HG03442 (cell line): Measurements from ENCODE around the gene SLC12A7.
"Not testable (repeated sequence)": the region's sequence is repeated elsewhere in the genome, so short reads cannot be mapped to it uniquely, and the experiment has no call there.

Experiments
- ATAC-seq: cut with Tn5 transposase; IDR thresholded peaks from one replicate; pipeline ENCODE4 v1.9.1; 2021; ENCODE audit warnings: mild to moderate bottlenecking, moderate library complexity; ENCODE audit not compliant: unreplicated experiment

SLC12A7 gene

GRCh38 chr5:1027631-1028441, 84.0 kb downstream of the SLC12A7 start:
- ATAC-seq: no peak

DNA sequence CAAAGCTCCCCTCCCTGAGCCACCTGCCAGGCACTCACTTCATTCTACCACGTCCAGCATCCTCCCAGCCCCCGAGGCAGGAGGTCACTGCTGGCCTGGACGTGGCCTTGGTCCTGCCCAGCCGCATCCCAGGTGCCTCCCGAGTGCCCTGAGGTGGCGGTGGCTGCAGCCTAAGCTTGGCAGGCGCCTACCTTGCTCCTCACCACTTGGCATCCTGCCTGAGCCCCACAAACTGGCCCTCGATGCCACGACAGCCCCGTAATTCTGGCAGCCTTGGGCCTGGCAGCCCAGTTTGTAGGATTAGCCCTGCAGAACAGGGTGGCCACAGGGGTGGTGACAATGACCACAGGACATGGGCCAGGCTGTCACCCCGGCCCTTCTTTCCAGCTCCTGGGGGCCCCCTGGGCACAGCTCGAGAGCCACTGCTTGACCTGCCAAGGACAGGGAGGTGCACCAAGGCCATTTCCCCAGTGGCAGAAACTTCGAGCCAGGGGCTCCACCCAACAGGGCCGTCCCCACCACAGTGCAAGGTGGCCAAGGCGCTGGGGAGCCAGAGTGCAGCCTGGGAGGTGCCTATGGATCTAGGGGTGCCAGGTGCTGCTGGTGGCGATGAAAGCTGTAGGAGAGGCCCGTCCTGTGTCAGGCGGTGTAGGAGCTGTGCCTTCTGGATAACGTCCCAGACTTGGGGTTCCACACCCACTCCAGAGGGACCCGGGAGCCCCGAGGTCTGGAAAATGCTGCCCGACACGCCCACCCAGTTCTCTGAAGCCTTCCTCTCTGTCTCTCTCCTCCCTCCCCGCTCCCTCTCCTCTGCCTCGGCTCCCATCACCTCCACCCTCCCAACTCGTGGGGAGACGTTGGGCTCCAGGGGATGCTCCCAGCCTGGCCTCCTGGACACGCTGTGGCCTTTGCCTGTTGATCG, 84.9 kb downstream of the SLC12A7 start:
- no peak for ATAC-seq

DNA sequence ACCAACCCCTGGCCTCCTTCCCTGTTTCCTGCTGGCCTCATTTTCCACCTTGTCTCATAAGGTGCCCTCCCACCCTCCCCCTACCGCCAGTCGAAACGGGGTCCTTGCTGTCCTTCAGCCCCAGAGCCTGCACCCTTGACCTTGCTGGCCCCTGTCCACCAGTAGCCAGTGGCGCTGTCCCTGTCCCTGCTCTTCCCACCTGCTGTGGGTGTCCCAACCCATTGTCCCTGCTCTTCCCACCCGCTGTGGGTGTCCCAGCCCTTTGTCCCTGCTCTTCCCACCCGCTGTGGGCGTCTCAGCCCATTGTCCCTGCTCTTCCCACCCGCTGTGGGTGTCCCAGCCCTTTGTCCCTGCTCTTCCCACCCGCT, 89.9 kb downstream of the SLC12A7 start:
- ATAC-seq: not testable (repeated sequence)

- no peak for ATAC-seq
Measured at GRCh38 chr5:1021136-1021968, 90.5 kb downstream of the SLC12A7 start.

- ATAC-seq: no peak
Measured at GRCh38 chr5:1020452-1020961, 91.4 kb downstream of the SLC12A7 start.

GRCh38 chr5:1019001-1019905, 92.6 kb downstream of the SLC12A7 start:
- no peak for ATAC-seq

DNA sequence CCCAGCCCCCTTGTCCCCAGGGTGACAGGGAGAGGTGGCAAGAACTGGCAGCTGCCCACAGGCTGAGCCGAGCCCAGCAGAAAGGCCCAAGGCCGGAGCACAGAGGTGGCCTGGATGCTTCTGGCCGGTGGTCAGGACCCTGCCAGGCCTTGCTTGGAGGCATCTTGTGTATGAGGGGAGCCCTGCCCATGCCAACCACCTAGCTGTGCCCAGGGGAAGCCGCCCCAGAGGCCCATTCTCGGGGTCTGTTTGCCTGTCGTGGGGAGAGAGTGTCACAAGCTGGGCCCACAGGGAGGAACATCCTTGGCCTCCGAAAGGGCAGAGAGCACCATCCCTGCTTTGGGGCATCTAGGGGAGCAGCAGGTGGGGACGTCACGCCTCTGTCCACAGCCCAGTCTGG, 93.3 kb downstream of the SLC12A7 start:
- ATAC-seq: no peak

DNA sequence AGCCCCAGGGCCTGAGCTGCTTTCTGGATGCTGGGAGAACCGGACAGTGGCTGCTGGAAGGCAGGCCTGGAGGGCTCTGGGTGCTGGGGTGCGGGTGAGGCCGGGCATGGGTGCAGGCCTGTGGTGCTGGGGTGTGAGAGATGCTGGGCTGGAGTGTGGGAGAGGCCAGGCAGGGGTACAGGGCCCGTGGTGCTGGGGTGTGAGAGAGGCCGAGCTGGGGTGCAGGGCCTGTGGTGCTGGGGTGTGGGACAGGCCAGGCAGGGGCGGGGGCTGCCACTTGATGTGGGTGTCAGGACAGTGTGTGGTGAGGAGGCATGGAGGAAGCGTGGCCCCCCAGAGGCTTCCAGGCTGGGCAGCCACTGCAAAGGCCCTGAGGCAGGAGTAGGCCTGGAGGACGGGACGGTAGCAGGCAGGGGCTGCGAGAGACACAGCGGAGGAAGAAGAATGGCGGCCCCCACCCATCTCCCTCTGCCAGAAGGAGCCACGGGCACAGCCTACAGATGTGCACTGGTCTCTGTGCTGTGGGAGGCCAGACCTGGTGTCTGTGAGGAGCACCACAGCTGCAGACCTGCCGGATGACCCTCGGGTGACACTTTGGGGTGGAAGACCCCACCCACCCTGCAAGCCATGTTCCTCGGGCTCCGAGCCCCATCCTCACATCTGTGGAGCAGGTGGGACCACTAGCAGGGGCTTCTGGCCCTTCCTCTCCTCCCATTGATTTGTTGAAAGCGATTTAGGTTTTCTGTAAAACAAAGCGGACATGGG, 94.0 kb downstream of the SLC12A7 start:
- no peak for ATAC-seq

DNA sequence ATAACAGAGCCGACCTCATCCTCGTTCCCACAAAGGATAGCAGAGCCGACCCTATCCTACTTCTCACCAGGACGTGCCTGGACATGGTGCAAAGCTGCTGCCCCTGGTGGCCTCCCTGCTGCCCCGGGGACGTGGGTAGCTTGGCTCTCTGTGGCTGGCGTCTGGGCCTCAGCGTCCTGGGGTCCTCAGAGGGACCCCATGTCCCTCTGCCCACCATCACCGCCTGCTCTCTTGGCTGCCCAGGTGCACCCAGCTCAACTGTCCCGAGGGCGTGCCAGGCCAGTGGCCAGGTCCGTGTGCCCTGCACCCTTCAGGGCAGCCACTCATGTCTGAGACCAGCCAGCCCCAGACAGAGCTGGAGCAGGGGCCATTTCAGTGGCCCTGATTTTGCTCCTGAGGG, 94.8 kb downstream of the SLC12A7 start:
- ATAC-seq: no peak

GRCh38 chr5:1016476-1016875, 95.4 kb downstream of the SLC12A7 start:
- no peak for ATAC-seq

- ATAC-seq: no peak
Measured at GRCh38 chr5:1016036-1016435, 95.8 kb downstream of the SLC12A7 start.

GRCh38 chr5:1015507-1015906, 96.4 kb downstream of the SLC12A7 start:
- ATAC-seq: no peak

- no peak for ATAC-seq
Measured at GRCh38 chr5:1014781-1015221, 97.1 kb downstream of the SLC12A7 start.

- ATAC-seq: no peak
Measured at GRCh38 chr5:1014346-1014745, 97.5 kb downstream of the SLC12A7 start.

GRCh38 chr5:1013948-1014301, 97.9 kb downstream of the SLC12A7 start:
- ATAC-seq: no peak

- ATAC-seq: no peak
Measured at GRCh38 chr5:1013238-1013947, 98.5 kb downstream of the SLC12A7 start.

DNA sequence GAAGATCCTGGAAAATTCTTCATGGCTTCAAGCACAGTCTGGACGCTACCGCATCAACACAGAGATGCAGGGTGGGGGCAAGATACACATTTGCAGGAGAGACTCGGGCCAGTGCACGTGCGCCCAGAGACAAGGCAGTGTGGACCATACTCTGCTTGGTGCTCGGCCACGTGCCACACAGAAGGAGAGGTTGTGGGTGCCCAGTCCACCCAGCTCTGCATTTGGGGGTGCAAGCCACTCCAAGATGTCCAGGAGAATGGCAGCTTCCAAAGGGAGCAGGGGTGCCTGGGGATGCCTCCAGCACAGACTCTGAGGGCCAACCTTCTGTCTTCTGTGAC, 99.0 kb downstream of the SLC12A7 start:
- no peak for ATAC-seq

GRCh38 chr5:1012313-1012841, 99.5 kb downstream of the SLC12A7 start:
- no peak for ATAC-seq
